Measurements from ENCODE around the gene PRKAR1B.
"Not testable (repeated sequence)": the region's sequence is repeated elsewhere in the genome, so short reads cannot be mapped to it uniquely, and the experiment has no call there.

PRKAR1B gene

DNA sequence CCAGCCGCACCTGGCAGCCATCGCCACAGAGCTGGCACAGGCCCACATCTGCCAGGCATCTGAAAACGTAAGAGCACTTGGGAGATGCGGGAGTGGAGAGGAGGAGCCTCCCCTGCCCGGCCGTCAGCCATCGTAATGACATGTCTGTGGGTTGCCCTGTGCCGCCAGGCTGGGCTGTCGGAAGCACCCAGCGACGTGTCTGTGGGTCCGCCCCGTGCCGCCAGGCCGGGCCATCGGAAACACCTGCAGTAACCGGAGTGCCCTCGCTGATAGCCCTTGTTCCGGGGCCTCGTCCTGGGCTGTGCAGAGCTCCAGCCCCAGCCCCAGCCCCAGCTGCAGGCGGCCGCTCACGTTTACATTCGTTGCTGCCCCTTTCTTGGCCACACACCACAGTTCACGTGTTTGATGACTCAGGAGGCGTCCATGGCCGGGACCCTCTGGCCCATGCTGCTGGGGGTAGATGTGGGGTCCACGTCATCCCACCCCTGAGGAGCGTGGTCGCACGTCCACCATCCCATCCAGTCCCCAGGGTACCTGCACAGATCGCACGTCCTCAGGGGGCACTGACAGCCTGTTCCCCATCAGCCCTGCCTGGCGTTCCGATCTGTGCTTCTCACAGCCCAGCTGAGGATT is 30.0 kb upstream of the PRKAR1B start:
- peaks cover 47% of the 10 kb centered on the region for H3K36me3 ChIP-seq (ENCODE audit: control insufficient read depth, insufficient read depth, low read length, severe bottlenecking)
- H3K4me1 ChIP-seq (ENCODE audit: control insufficient read depth, insufficient read depth, low read length): no peaks in the 10 kb centered on the region
- no peak for DNase-seq (ENCODE audit: low read depth)
- H3K9me3 ChIP-seq (ENCODE audit: control insufficient read depth, low read length): no peaks in the 10 kb centered on the region
- H3K27me3 ChIP-seq (replicated peaks; ENCODE audit: control insufficient read depth, insufficient read depth, low read length): no peaks in the 10 kb centered on the region
- no peak overlapping the region for H3K4me3 ChIP-seq (ENCODE audit: low read length)
- no peak overlapping the region for H3K9ac ChIP-seq (ENCODE audit: low read length)

DNA sequence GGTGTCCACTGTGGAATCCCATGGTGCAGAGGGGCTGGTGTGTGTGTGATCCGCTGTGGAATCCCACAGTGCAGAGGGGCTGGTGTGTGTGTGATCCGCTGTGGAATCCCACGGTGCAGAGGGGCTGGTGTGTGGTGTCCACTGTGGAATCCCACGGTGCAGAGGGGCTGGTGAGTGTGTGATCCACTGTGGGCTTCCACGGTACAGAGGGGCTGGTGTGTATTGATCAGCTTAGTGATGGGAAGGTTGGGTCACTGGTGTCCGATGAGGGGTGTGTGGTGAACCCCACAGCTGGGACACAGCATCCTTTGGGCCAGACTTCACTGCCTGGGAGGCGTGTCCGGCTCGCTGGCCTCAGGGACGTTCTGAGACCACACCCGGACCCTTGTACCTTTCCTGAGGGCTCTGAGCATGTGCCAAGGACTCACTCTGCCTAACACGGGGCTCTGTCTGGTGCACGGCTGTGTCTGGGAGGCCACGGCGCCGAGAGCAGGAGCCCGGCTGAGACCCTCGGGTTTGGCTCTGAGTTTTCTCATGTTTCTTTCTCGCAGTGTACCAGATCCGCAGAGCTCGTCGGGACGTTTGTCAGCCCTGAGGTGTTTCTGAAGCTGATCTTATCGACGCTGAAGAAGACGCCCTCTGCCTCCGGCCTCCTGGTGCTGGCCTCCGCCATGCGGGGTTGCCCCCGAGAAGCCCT is 29.3 kb upstream of the PRKAR1B start:
- no peak for DNase-seq (ENCODE audit: low read depth)
- no peak overlapping the region for H3K9ac ChIP-seq (ENCODE audit: low read length)
- H3K4me3 ChIP-seq (ENCODE audit: low read length): no peak overlapping the region
- H3K9me3 ChIP-seq (ENCODE audit: control insufficient read depth, low read length): no peaks in the 10 kb centered on the region
- peaks cover 46% of the 10 kb centered on the region for H3K36me3 ChIP-seq (ENCODE audit: control insufficient read depth, insufficient read depth, low read length, severe bottlenecking)
- no peaks in the 10 kb centered on the region for H3K4me1 ChIP-seq (ENCODE audit: control insufficient read depth, insufficient read depth, low read length)
- no peaks in the 10 kb centered on the region for H3K27me3 ChIP-seq (replicated peaks; ENCODE audit: control insufficient read depth, insufficient read depth, low read length)

GRCh38 chr7:755413-755805 is 28.3 kb upstream of the PRKAR1B start:
- no peaks in the 10 kb centered on the region for H3K27me3 ChIP-seq (replicated peaks; ENCODE audit: control insufficient read depth, insufficient read depth, low read length)
- H3K4me3 ChIP-seq (ENCODE audit: low read length): no peak overlapping the region
- no peaks in the 10 kb centered on the region for H3K9me3 ChIP-seq (ENCODE audit: control insufficient read depth, low read length)
- DNase-seq (ENCODE audit: low read depth): no peak
- peaks cover 46% of the 10 kb centered on the region for H3K36me3 ChIP-seq (ENCODE audit: control insufficient read depth, insufficient read depth, low read length, severe bottlenecking)
- no peak overlapping the region for H3K9ac ChIP-seq (ENCODE audit: low read length)
- no peaks in the 10 kb centered on the region for H3K4me1 ChIP-seq (ENCODE audit: control insufficient read depth, insufficient read depth, low read length)

GRCh38 chr7:754531-755412 is 27.7 kb upstream of the PRKAR1B start:
- Histone ChIP-seq H3K9ac (ENCODE audit: low read length) (no peak overlapping the region), H3K9me3 (ENCODE audit: control insufficient read depth, low read length) (no peaks in the 10 kb centered on the region), H3K36me3 (ENCODE audit: control insufficient read depth, insufficient read depth, low read length, severe bottlenecking) (peaks cover 46% of the 10 kb centered on the region), H3K27me3 (replicated peaks; ENCODE audit: control insufficient read depth, insufficient read depth, low read length) (no peaks in the 10 kb centered on the region), H3K4me1 (ENCODE audit: control insufficient read depth, insufficient read depth, low read length) (no peaks in the 10 kb centered on the region), H3K4me3 (ENCODE audit: low read length) (no peak overlapping the region)
- no peak for DNase-seq (ENCODE audit: low read depth)

DNA sequence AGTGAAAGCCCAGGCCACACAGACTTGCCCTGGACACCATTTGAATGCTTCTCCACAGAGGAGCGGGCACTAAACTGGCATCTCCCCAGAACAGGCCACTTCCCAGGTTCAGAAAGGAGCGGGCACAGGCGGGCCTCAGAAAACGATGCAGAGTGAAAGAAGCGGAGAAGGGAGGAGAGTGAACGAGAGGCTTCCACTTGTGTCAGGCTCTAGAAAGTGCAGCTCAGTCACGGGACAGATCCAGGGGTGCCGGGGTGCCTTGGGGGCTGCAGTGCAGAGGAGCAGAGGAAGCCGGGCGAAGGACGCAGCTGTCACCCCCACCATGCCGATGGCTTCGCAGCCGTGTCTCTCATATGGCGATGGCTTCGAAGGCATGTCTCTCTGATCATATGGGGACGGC is 26.1 kb upstream of the PRKAR1B start:
- Histone ChIP-seq H3K36me3 (ENCODE audit: control insufficient read depth, insufficient read depth, low read length, severe bottlenecking) (peaks cover 44% of the 10 kb centered on the region), H3K9ac (ENCODE audit: low read length) (no peak overlapping the region), H3K4me1 (ENCODE audit: control insufficient read depth, insufficient read depth, low read length) (no peaks in the 10 kb centered on the region), H3K4me3 (ENCODE audit: low read length) (no peak overlapping the region), H3K9me3 (ENCODE audit: control insufficient read depth, low read length) (no peaks in the 10 kb centered on the region), H3K27me3 (replicated peaks; ENCODE audit: control insufficient read depth, insufficient read depth, low read length) (no peaks in the 10 kb centered on the region)
- no peak for DNase-seq (ENCODE audit: low read depth)

GRCh38 chr7:752256-752655 is 25.2 kb upstream of the PRKAR1B start:
- H3K9ac ChIP-seq (ENCODE audit: low read length); DNase-seq (ENCODE audit: low read depth): not testable (repeated sequence)
- H3K36me3 ChIP-seq (ENCODE audit: control insufficient read depth, insufficient read depth, low read length, severe bottlenecking): peaks cover 36% of the 10 kb centered on the region

DNA sequence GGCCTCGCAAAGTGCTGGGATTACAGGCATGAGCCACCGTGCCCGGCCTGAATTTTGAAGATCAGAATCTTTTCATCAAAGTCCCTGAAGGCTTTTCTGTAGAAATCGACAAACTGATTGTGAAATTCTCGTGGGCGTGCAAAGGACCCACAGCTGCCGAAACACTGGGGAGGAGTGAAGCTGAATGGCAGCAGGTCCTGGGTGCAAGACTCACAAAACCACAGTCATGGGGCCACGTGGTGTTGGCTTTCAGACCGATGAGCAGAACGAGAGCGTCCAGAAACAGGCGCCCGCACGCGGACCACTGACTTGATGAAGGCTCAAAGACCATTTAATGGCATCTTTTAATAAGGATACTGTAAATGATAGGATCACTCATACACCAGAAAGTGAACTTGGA is 24.7 kb upstream of the PRKAR1B start:
- H3K4me3 ChIP-seq (ENCODE audit: low read length): no peak overlapping the region
- H3K9me3 ChIP-seq (ENCODE audit: control insufficient read depth, low read length): no peaks in the 10 kb centered on the region
- H3K36me3 ChIP-seq (ENCODE audit: control insufficient read depth, insufficient read depth, low read length, severe bottlenecking): peaks cover 32% of the 10 kb centered on the region

More at GRCh38 chr7:752256-752655, 25.2 kb upstream of the PRKAR1B start:
- not testable (repeated sequence) for H3K27me3 ChIP-seq (replicated peaks; ENCODE audit: control insufficient read depth, insufficient read depth, low read length); H3K4me3 ChIP-seq (ENCODE audit: low read length); H3K9me3 ChIP-seq (ENCODE audit: control insufficient read depth, low read length); H3K4me1 ChIP-seq (ENCODE audit: control insufficient read depth, insufficient read depth, low read length)

DNA sequence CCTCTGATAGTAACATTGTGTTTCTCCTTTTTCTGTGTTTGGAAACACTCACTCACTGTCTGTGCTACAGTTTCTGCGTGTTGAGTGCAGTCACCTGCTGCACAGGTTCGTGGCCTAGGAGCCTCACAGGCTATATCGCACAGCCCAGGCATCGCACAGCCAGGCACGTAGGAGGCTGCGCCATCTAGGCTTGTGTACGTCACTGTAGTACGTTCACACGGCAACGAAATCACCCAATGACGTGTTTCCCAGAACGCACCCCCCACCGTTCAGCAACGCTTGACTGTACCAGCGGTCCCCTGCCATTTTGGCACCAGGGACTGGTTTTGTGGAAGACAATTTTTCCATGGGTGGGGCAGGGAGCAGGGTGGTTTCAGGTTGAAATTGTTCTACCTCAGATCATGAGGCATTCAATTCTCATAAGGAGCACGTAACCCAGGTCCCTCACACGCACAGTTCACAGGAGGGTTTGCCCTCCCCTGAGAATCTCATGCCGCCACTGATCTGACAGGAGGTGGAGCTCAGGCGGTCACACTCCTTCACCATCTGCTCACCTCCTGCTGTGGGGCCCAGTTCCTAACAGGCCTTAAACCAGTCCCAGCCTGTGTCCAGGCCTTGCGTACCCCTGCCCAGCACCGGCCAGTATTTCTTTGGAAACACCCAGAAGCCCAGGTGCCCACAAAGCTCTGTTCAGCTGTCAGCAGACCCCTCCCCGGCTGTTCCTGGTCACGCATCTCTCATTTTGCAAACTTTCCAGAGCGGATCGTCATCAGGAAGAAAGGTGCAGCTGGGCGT is 23.2 kb upstream of the PRKAR1B start:
- H3K36me3 ChIP-seq (ENCODE audit: control insufficient read depth, insufficient read depth, low read length, severe bottlenecking): peaks cover 25% of the 10 kb centered on the region

More for the DNA sequence above, 24.7 kb upstream of the PRKAR1B start:
- no peaks in the 10 kb centered on the region for H3K27me3 ChIP-seq (replicated peaks; ENCODE audit: control insufficient read depth, insufficient read depth, low read length)
- H3K9ac ChIP-seq (ENCODE audit: low read length): no peak overlapping the region
- DNase-seq (ENCODE audit: low read depth): no peak
- H3K4me1 ChIP-seq (ENCODE audit: control insufficient read depth, insufficient read depth, low read length): no peaks in the 10 kb centered on the region

DNA sequence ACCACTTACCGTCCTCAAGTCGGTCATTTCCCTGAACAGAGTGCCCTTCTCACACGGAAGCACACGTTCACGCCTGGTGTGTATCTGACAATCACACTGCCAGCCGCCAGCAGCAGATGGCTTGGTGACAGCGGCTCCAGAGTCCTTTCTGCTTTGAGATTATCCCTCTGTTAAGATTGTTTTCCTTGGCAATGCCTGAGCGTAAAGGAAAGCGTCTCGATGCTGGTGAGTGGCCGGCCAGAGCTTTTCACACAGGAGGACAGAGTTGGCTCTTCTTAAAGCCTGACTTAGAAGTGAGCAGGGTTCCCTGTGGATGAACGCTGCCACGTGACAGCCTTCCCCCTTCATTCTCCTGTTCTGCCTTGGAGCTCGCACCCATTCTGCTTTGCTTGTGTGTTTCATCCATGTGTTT is 22.1 kb upstream of the PRKAR1B start:
- DNase-seq (ENCODE audit: low read depth): no peak
- H3K4me3 ChIP-seq (ENCODE audit: low read length): no peak overlapping the region
- peaks cover 22% of the 10 kb centered on the region for H3K36me3 ChIP-seq (ENCODE audit: control insufficient read depth, insufficient read depth, low read length, severe bottlenecking)
- no peaks in the 10 kb centered on the region for H3K4me1 ChIP-seq (ENCODE audit: control insufficient read depth, insufficient read depth, low read length)
- H3K27me3 ChIP-seq (replicated peaks; ENCODE audit: control insufficient read depth, insufficient read depth, low read length): no peaks in the 10 kb centered on the region
- no peak overlapping the region for H3K9ac ChIP-seq (ENCODE audit: low read length)
- no peaks in the 10 kb centered on the region for H3K9me3 ChIP-seq (ENCODE audit: control insufficient read depth, low read length)

More for the DNA sequence above, 23.2 kb upstream of the PRKAR1B start:
- no peaks in the 10 kb centered on the region for H3K27me3 ChIP-seq (replicated peaks; ENCODE audit: control insufficient read depth, insufficient read depth, low read length)
- H3K4me1 ChIP-seq (ENCODE audit: control insufficient read depth, insufficient read depth, low read length): no peaks in the 10 kb centered on the region
- no peak for DNase-seq (ENCODE audit: low read depth)
- no peaks in the 10 kb centered on the region for H3K9me3 ChIP-seq (ENCODE audit: control insufficient read depth, low read length)
- no peak overlapping the region for H3K9ac ChIP-seq (ENCODE audit: low read length)
- no peak overlapping the region for H3K4me3 ChIP-seq (ENCODE audit: low read length)

DNA sequence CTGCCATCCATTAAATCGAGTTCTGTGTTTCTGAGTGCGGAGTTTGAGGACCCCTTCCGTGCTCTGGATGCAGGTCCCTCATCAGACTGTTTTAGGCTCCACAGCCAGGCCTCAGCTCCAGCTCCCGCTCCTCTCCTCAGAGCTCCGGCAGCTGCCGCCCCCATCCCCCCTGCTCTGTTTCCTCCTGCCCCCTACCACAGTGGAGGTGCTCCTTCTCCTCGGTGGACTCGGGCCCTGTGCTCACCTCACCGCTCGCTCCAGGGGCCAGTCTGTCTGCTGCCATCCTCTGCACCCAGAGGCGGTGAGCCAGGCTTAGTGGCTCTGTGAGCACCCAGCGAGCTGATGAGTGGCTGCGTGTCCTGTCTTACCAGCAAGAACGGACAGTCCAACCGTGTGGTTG is 21.4 kb upstream of the PRKAR1B start:
- H3K9me3 ChIP-seq (ENCODE audit: control insufficient read depth, low read length): no peaks in the 10 kb centered on the region
- H3K36me3 ChIP-seq (ENCODE audit: control insufficient read depth, insufficient read depth, low read length, severe bottlenecking): peaks cover 18% of the 10 kb centered on the region
- H3K9ac ChIP-seq (ENCODE audit: low read length): no peak overlapping the region
- no peak overlapping the region for H3K4me3 ChIP-seq (ENCODE audit: low read length)
- no peaks in the 10 kb centered on the region for H3K27me3 ChIP-seq (replicated peaks; ENCODE audit: control insufficient read depth, insufficient read depth, low read length)
- no peak for DNase-seq (ENCODE audit: low read depth)
- no peaks in the 10 kb centered on the region for H3K4me1 ChIP-seq (ENCODE audit: control insufficient read depth, insufficient read depth, low read length)

Data from adipocyte (in vitro differentiated cells).